ENCODE results near the gene ITSN2. TPM values are rescaled to one million over a fixed set of nuclear protein-coding genes. Genes with fewer than 3 reads are reported as not detected.
A peak's percentile ranks its signal among the peaks of the same experiment; 100 is the strongest.

Gene ITSN2
- total and polyA plus RNA-seq, 2 of the 8 experiments (the other 6 are each of a cell fraction or from before 2014, with no cell fraction given): 9.3 to 17.0 TPM

- 84% methylated on average over 3 of the region's 3 CpGs; no CpG with 5 or more reads in 1 of the 2 experiments for WGBS, 2 experiments (ENCODE audit: extremely low coverage in 1 of 2, insufficient coverage in 1 of 2, insufficient read length in 1 of 2, insufficient replicate concordance in 2 of 2, low coverage in 1 of 2, low lambda C conversion rate in 2 of 2, missing lambda C conversion rate in 1 of 2)
- no peak for FAIRE-seq
Measured at GRCh38 chr2:24328010-24328409, 32.3 kb downstream of the ITSN2 start.

More at GRCh38 chr2:24328010-24328409, 32.3 kb downstream of the ITSN2 start:
- no peak overlapping the region for H3K27ac ChIP-seq (ENCODE audit: low read depth, low read length)
- H3K23me2 ChIP-seq (ENCODE audit: low read depth, low read length): no peaks in the 10 kb centered on the region; the same call in 1 of the 2 replicates
- no peak for DNase-seq (ENCODE audit: low read depth in 1 of 2, low spot score in 2 of 2)
- ChIA-PET CTCF (ENCODE audit: partially characterized antibody) (interaction anchor here (0.6 to 1.2 kb wide), 3 partner anchors 10 to 558 kb away, joined by 3 to 6 read pairs (median 3); no protein-coding TSS in a partner anchor), POLR2A (ENCODE audit: partially characterized antibody) (interaction anchor here (0.6 to 0.8 kb wide), 3 partner anchors 10 to 870 kb away, joined by 3 to 4 read pairs (median 3); no protein-coding TSS in a partner anchor)
- no peak overlapping the region for H4K5ac ChIP-seq (ENCODE audit: insufficient read length, low read depth, low read length)
- no peak overlapping the region for H2BK12ac ChIP-seq (ENCODE audit: low read depth, low read length)
- H2AK5ac ChIP-seq (ENCODE audit: low read depth, low read length): no peak overlapping the region
- no peaks in the 10 kb centered on the region for H3K79me1 ChIP-seq (ENCODE audit: low read depth, low read length)
- H2AFZ ChIP-seq (ENCODE audit: low read length): no peak overlapping the region
- no peak overlapping the region for H3K14ac ChIP-seq (ENCODE audit: insufficient read length)
- TF ChIP-seq CEBPB (IDR thresholded peaks at IDR 0.05; ENCODE audit: low read depth, low read length) (no peak), POLR2AphosphoS5 (IDR thresholded peaks at IDR 0.05; ENCODE audit: low read depth, low read length) (no peak), SUZ12 (IDR thresholded peaks at IDR 0.05; ENCODE audit: low read length) (no peak), RNF2 (IDR thresholded peaks at IDR 0.05; ENCODE audit: borderline replicate concordance, low read depth, low read length, missing control alignments, poor library complexity, severe bottlenecking) (no peak), RBBP5 (IDR thresholded peaks at IDR 0.05; ENCODE audit: borderline replicate concordance, low read depth, low read length) (no peak), CHD2 (IDR thresholded peaks at IDR 0.05; ENCODE audit: low read length) (no peak), SRF (IDR thresholded peaks at IDR 0.05; ENCODE audit: low read depth, low read length) (no peak)
- H4K8ac ChIP-seq (ENCODE audit: extremely low read depth, insufficient read depth, low read length): no peak overlapping the region
- H3K4me1 ChIP-seq (replicated peaks in 1 of 4; ENCODE audit: control insufficient read depth in 3 of 4, insufficient read depth in 4 of 4, low read length in 3 of 4): peaks cover 0 to 6% (median 1%) of the 10 kb centered on the region in 4 experiments; a peak in 1 of 7 replicates
- H3K23ac ChIP-seq (ENCODE audit: insufficient read length): no peak overlapping the region
- no peak overlapping the region for H3K56ac ChIP-seq (replicated peaks; ENCODE audit: insufficient read length, low read depth, low read length)
- no peak overlapping the region for H3K4me3 ChIP-seq (ENCODE audit: extremely low read depth in 1 of 4, insufficient read depth in 2 of 4, low read depth in 3 of 4, low read length in 4 of 4)
- H2BK120ac ChIP-seq (replicated peaks; ENCODE audit: low read depth, low read length): no peak overlapping the region
- H3K4me2 ChIP-seq (ENCODE audit: insufficient read depth in 1 of 2, low read depth in 2 of 2, low read length in 2 of 2): no peak overlapping the region; a peak in 1 of 4 replicates
- no peak overlapping the region for H2BK20ac ChIP-seq (ENCODE audit: low read length)
- no peaks in the 10 kb centered on the region for H3K79me2 ChIP-seq (ENCODE audit: control insufficient read depth in 1 of 2, insufficient read depth in 2 of 2, low read length in 2 of 2)
- peak overlapping the region; percentile 42; the same call in 1 of the 2 replicates for H3K18ac ChIP-seq (ENCODE audit: extremely low read depth, low read length)
- no peaks in the 10 kb centered on the region for H3K36me3 ChIP-seq (ENCODE audit: control insufficient read depth in 2 of 4, insufficient read depth in 4 of 4, low read length in 3 of 4)
- H2BK5ac ChIP-seq (ENCODE audit: low read depth, low read length): no peak overlapping the region
- H4K91ac ChIP-seq (replicated peaks; ENCODE audit: insufficient read length, low read length): no peak overlapping the region
- H3K9ac ChIP-seq (replicated peaks in 1 of 4; ENCODE audit: extremely low read depth in 1 of 4, low read depth in 3 of 4, low read length in 3 of 4): no peak overlapping the region
- H3K27me3 ChIP-seq (replicated peaks in 1 of 4; ENCODE audit: control insufficient read depth in 3 of 4, extremely low read depth in 1 of 4, insufficient read depth in 3 of 4, low read length in 3 of 4): no peaks in the 10 kb centered on the region
- H3K9me3 ChIP-seq (ENCODE audit: insufficient read depth in 2 of 2, low read depth in 1 of 2, low read length in 1 of 2): no peaks in the 10 kb centered on the region
- no peak overlapping the region for H3K4ac ChIP-seq (replicated peaks; ENCODE audit: insufficient read length, low read depth, low read length)
- H4K20me1 ChIP-seq (replicated peaks in 1 of 2; ENCODE audit: control insufficient read depth in 1 of 2, insufficient read depth in 2 of 2, low read length in 2 of 2): no peaks in the 10 kb centered on the region
- no peak overlapping the region for H2BK15ac ChIP-seq (ENCODE audit: low read length)

Data from H1 (cell line).